ENCODE data around the gene TMEM236. TPM values are rescaled to one million over a fixed set of nuclear protein-coding genes. Genes with fewer than 3 reads are reported as not detected.

The TMEM236 gene
- total RNA-seq, 1 experiment from 2014 or later, result 0.24 TPM

DNA sequence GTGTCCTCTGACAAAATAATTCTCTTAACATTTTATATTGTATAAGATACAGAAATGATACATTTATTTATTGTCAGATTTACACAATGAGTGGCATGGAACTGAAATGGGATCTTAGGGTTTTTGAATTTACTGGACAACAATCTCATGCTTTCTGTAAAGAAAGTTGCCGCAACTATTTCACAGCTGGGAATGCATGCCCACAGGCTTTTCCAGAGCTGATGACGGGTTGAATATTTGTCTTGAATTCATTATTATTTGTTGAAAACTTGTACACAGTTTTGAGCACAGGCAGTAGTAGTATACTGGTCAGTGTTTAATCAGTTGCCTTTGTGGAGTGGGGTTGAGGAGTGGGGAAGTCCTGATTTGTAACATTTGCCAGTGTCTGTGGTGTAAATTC lies 36.6 kb downstream of the TMEM236 start:
- no peaks in the 10 kb centered on the region for H3K27me3 ChIP-seq (ENCODE audit: insufficient read depth, low read depth)
- DNase-seq, result no peak
- H3K27ac ChIP-seq, result no peak overlapping the region
- H3F3A ChIP-seq (ENCODE audit: insufficient read depth, low read depth), result no peaks in the 10 kb centered on the region
- no peaks in the 10 kb centered on the region for H3K9me3 ChIP-seq (ENCODE audit: insufficient read depth, low read depth)
- no peak overlapping the region for H3K4me2 ChIP-seq
- H3K4me3 ChIP-seq, result no peak overlapping the region
- POLR2A ChIA-PET (ENCODE audit: unreplicated experiment), result interaction anchor here (0.6 kb wide), 1 partner anchor 30 kb away, joined by 5 read pairs; no protein-coding TSS in a partner anchor
- TF ChIP-seq EZH2 (IDR thresholded peaks at IDR 0.05; ENCODE audit: low read depth), result no peak
- TF ChIP-seq, protein P1, sequence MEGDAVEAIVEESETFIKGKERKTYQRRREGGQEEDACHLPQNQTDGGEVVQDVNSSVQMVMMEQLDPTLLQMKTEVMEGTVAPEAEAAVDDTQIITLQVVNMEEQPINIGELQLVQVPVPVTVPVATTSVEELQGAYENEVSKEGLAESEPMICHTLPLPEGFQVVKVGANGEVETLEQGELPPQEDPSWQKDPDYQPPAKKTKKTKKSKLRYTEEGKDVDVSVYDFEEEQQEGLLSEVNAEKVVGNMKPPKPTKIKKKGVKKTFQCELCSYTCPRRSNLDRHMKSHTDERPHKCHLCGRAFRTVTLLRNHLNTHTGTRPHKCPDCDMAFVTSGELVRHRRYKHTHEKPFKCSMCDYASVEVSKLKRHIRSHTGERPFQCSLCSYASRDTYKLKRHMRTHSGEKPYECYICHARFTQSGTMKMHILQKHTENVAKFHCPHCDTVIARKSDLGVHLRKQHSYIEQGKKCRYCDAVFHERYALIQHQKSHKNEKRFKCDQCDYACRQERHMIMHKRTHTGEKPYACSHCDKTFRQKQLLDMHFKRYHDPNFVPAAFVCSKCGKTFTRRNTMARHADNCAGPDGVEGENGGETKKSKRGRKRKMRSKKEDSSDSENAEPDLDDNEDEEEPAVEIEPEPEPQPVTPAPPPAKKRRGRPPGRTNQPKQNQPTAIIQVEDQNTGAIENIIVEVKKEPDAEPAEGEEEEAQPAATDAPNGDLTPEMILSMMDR (conservative IDR thresholded peaks at IDR 0.05), result no peak
- no peaks in the 10 kb centered on the region for H4K20me1 ChIP-seq (ENCODE audit: insufficient read depth)
- H3K79me2 ChIP-seq (ENCODE audit: low read depth), result no peaks in the 10 kb centered on the region
- no peaks in the 10 kb centered on the region for H3K9me2 ChIP-seq (ENCODE audit: insufficient read depth)
- no peaks in the 10 kb centered on the region for H3K36me3 ChIP-seq (ENCODE audit: low read depth)
- H3K4me1 ChIP-seq (replicated peaks; ENCODE audit: insufficient read depth), result peaks cover 9% of the 10 kb centered on the region
- CTCF ChIA-PET, result interaction anchor here (0.5 kb wide), 1 partner anchor 821 kb away, joined by 6 read pairs; no protein-coding TSS in a partner anchor
- H2AFZ ChIP-seq, result no peak overlapping the region
- no TSS peak for BruUV-seq (replicated peaks)
- intact Hi-C loops (cut with micrococcal nuclease; ENCODE audit: unreplicated experiment), result no loop called here

DNA sequence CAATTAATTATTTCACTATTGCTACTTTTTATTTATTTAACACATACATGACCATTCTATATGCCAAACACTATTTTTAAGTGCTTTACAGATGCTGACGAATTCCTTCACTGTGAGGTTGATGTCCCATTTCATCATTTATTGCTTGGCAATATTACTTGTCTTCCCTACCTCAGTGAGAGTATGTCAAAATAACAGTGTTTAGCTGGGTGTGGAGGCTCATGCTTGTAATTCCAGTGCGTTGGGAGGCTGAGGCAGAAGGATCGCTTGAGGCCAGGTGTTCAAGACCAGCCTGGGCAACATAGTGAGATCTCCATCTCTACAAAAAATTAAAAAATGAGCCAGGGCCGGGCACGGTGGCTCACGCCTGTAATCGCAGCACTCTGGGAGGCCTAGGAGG lies 37.4 kb downstream of the TMEM236 start:
- TF ChIP-seq EZH2 (IDR thresholded peaks at IDR 0.05; ENCODE audit: low read depth), result no peak
- TF ChIP-seq, protein P1 (conservative IDR thresholded peaks at IDR 0.05), result no peak
- intact Hi-C loops (cut with micrococcal nuclease; ENCODE audit: unreplicated experiment), result no loop called here
- Histone ChIP-seq H3F3A (ENCODE audit: insufficient read depth, low read depth) (no peaks in the 10 kb centered on the region), H3K27ac (no peak overlapping the region), H2AFZ (no peak overlapping the region), H3K36me3 (ENCODE audit: low read depth) (no peaks in the 10 kb centered on the region), H3K4me1 (replicated peaks; ENCODE audit: insufficient read depth) (peaks cover 9% of the 10 kb centered on the region), H3K9me2 (ENCODE audit: insufficient read depth) (no peaks in the 10 kb centered on the region), H3K79me2 (ENCODE audit: low read depth) (no peaks in the 10 kb centered on the region), H4K20me1 (ENCODE audit: insufficient read depth) (no peaks in the 10 kb centered on the region), H3K4me2 (no peak overlapping the region), H3K27me3 (ENCODE audit: insufficient read depth, low read depth) (no peaks in the 10 kb centered on the region), H3K4me3 (no peak overlapping the region), H3K9me3 (ENCODE audit: insufficient read depth, low read depth) (no peaks in the 10 kb centered on the region)
- ChIA-PET CTCF (interaction anchor here (0.7 kb wide), 1 partner anchor 17 kb away, joined by 3 read pairs; no protein-coding TSS in a partner anchor), POLR2A (ENCODE audit: unreplicated experiment) (no interaction called here)
- no peak for DNase-seq
- BruUV-seq (replicated peaks), result no TSS peak

DNA sequence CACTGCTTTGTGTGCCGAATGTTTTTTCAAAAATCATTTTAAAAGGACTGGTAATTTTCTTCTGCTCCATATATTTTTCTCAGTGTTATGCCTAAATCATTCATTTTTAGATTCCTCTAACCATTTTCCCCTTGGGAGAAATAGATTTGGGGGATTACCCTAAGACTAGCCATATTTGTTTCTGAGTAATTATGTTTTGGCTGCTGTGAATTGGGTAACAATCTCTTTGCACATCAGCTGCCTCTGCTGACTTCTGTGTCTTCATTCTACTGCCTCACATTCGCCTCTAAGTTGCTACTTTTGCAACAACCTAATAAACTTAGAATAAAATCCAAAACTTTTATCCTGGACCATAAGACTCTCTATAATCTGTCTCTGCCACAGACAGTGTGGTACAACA lies 38.6 kb downstream of the TMEM236 start:
- no peak for DNase-seq
- no TSS peak for BruUV-seq (replicated peaks)
- no peaks in the 10 kb centered on the region for H3F3A ChIP-seq (ENCODE audit: insufficient read depth, low read depth)
- no peaks in the 10 kb centered on the region for H3K27me3 ChIP-seq (ENCODE audit: insufficient read depth, low read depth)
- no peak overlapping the region for H2AFZ ChIP-seq
- no peaks in the 10 kb centered on the region for H4K20me1 ChIP-seq (ENCODE audit: insufficient read depth)
- no peak overlapping the region for H3K4me3 ChIP-seq
- intact Hi-C loops (cut with micrococcal nuclease; ENCODE audit: unreplicated experiment), result no loop called here
- H3K27ac ChIP-seq, result no peak overlapping the region
- H3K36me3 ChIP-seq (ENCODE audit: low read depth), result no peaks in the 10 kb centered on the region
- ChIA-PET CTCF (interaction anchor here (0.6 kb wide), 1 partner anchor 57 kb away, joined by 7 read pairs; no protein-coding TSS in a partner anchor), POLR2A (ENCODE audit: unreplicated experiment) (no interaction called here)
- no peak overlapping the region for H3K4me2 ChIP-seq
- peaks cover 9% of the 10 kb centered on the region for H3K4me1 ChIP-seq (replicated peaks; ENCODE audit: insufficient read depth)
- H3K9me3 ChIP-seq (ENCODE audit: insufficient read depth, low read depth), result no peaks in the 10 kb centered on the region
- no peaks in the 10 kb centered on the region for H3K9me2 ChIP-seq (ENCODE audit: insufficient read depth)
- no peak for TF ChIP-seq EZH2 (IDR thresholded peaks at IDR 0.05; ENCODE audit: low read depth)
- TF ChIP-seq, protein P1 (conservative IDR thresholded peaks at IDR 0.05), result no peak
- no peaks in the 10 kb centered on the region for H3K79me2 ChIP-seq (ENCODE audit: low read depth)

All from PC-9 (cell line).